ENCODE measurements around the gene IL17D. TPM values are rescaled to one million over a fixed set of nuclear protein-coding genes. Genes with fewer than 3 reads are reported as not detected.
"Not testable (repeated sequence)": the region's sequence is repeated elsewhere in the genome, so short reads cannot be mapped to it uniquely, and the experiment has no call there.

The IL17D gene
- total RNA-seq, 1 experiment from 2014 or later = 2.0 TPM

- TF ChIP-seq EZH2 (IDR thresholded peaks at IDR 0.05; ENCODE audit: borderline replicate concordance, low read depth, low read length, poor library complexity, severe bottlenecking) = no peak
- POLR2A ChIA-PET (ENCODE audit: low non-redundant PET) = no interaction called here
Observed at GRCh38 chr13:20680416-20681080, 23.0 kb upstream of the IL17D start.

GRCh38 chr13:20681481-20681880 is 22.0 kb upstream of the IL17D start:
- H3K9me3 ChIP-seq (ENCODE audit: low read depth, low read length, poor library complexity, severe bottlenecking); BruUV-seq (replicated peaks); DNase-seq (ENCODE audit: low spot score); H3K36me3 ChIP-seq (ENCODE audit: insufficient read depth, low read length, poor library complexity, severe bottlenecking); POLR2A ChIA-PET (ENCODE audit: low non-redundant PET); H3K27me3 ChIP-seq (replicated peaks; ENCODE audit: insufficient read depth, low read depth, low read length, poor library complexity); H3K4me1 ChIP-seq (ENCODE audit: insufficient read depth, low read length, poor library complexity, severe bottlenecking); intact Hi-C loops (cut with micrococcal nuclease; ENCODE audit: unreplicated experiment); H3K27ac ChIP-seq (ENCODE audit: low read depth, low read length, poor library complexity, severe bottlenecking); CTCF ChIA-PET; H3K4me3 ChIP-seq (ENCODE audit: low read depth, low read length, poor library complexity, severe bottlenecking): not testable (repeated sequence)

More at GRCh38 chr13:20680416-20681080, 23.0 kb upstream of the IL17D start:
- Histone ChIP-seq H3K27ac (ENCODE audit: low read depth, low read length, poor library complexity, severe bottlenecking) (no peak overlapping the region), H3K4me3 (ENCODE audit: low read depth, low read length, poor library complexity, severe bottlenecking) (no peak overlapping the region), H3K9me3 (ENCODE audit: low read depth, low read length, poor library complexity, severe bottlenecking) (no peaks in the 10 kb centered on the region), H3K27me3 (replicated peaks; ENCODE audit: insufficient read depth, low read depth, low read length, poor library complexity) (no peaks in the 10 kb centered on the region), H3K4me1 (ENCODE audit: insufficient read depth, low read length, poor library complexity, severe bottlenecking) (no peaks in the 10 kb centered on the region), H3K36me3 (ENCODE audit: insufficient read depth, low read length, poor library complexity, severe bottlenecking) (no peaks in the 10 kb centered on the region)
- BruUV-seq (replicated peaks) = no TSS peak
- no peak for DNase-seq (ENCODE audit: low spot score)
- CTCF ChIA-PET = no interaction called here
- intact Hi-C loops (cut with micrococcal nuclease; ENCODE audit: unreplicated experiment) = no loop called here

- H3K36me3 ChIP-seq (ENCODE audit: insufficient read depth, low read length, poor library complexity, severe bottlenecking) = no peaks in the 10 kb centered on the region
- TF ChIP-seq CTCF (conservative IDR thresholded peaks at IDR 0.05; ENCODE audit: low read depth, low read length) = no peak
- TF ChIP-seq EZH2 (IDR thresholded peaks at IDR 0.05; ENCODE audit: borderline replicate concordance, low read depth, low read length, poor library complexity, severe bottlenecking) = no peak
- ChIA-PET CTCF (no interaction called here), POLR2A (ENCODE audit: low non-redundant PET) (no interaction called here)
- no peak overlapping the region for H3K4me3 ChIP-seq (ENCODE audit: low read depth, low read length, poor library complexity, severe bottlenecking)
- H3K4me1 ChIP-seq (ENCODE audit: insufficient read depth, low read length, poor library complexity, severe bottlenecking) = no peaks in the 10 kb centered on the region
- no peaks in the 10 kb centered on the region for H3K9me3 ChIP-seq (ENCODE audit: low read depth, low read length, poor library complexity, severe bottlenecking)
- H3K27me3 ChIP-seq (replicated peaks; ENCODE audit: insufficient read depth, low read depth, low read length, poor library complexity) = no peaks in the 10 kb centered on the region
- H3K27ac ChIP-seq (ENCODE audit: low read depth, low read length, poor library complexity, severe bottlenecking) = no peak overlapping the region
- no TSS peak for BruUV-seq (replicated peaks)
- no peak for DNase-seq (ENCODE audit: low spot score)
- intact Hi-C loops (cut with micrococcal nuclease; ENCODE audit: unreplicated experiment) = no loop called here
Observed at GRCh38 chr13:20682061-20682460, 21.4 kb upstream of the IL17D start.

- no peaks in the 10 kb centered on the region for H3K9me3 ChIP-seq (ENCODE audit: low read depth, low read length, poor library complexity, severe bottlenecking)
- TF ChIP-seq CTCF (conservative IDR thresholded peaks at IDR 0.05; ENCODE audit: low read depth, low read length) (no peak), EZH2 (IDR thresholded peaks at IDR 0.05; ENCODE audit: borderline replicate concordance, low read depth, low read length, poor library complexity, severe bottlenecking) (no peak)
- no peak overlapping the region for H3K4me3 ChIP-seq (ENCODE audit: low read depth, low read length, poor library complexity, severe bottlenecking)
- no peaks in the 10 kb centered on the region for H3K36me3 ChIP-seq (ENCODE audit: insufficient read depth, low read length, poor library complexity, severe bottlenecking)
- ChIA-PET POLR2A (ENCODE audit: low non-redundant PET) (interaction anchor here (0.6 kb wide), 1 partner anchor 220 kb away, joined by 5 read pairs; no protein-coding TSS in a partner anchor), CTCF (no interaction called here)
- BruUV-seq (replicated peaks) = no TSS peak
- no peak overlapping the region for H3K27ac ChIP-seq (ENCODE audit: low read depth, low read length, poor library complexity, severe bottlenecking)
- no peaks in the 10 kb centered on the region for H3K27me3 ChIP-seq (replicated peaks; ENCODE audit: insufficient read depth, low read depth, low read length, poor library complexity)
- intact Hi-C loops (cut with micrococcal nuclease; ENCODE audit: unreplicated experiment) = no loop called here
- no peaks in the 10 kb centered on the region for H3K4me1 ChIP-seq (ENCODE audit: insufficient read depth, low read length, poor library complexity, severe bottlenecking)
- no peak for DNase-seq (ENCODE audit: low spot score)
Observed at GRCh38 chr13:20684041-20684440, 19.5 kb upstream of the IL17D start.

Measured in A673 (cell line).